ENCODE measurements around the gene CLEC4M. TPM values are rescaled to one million over a fixed set of nuclear protein-coding genes. Genes with fewer than 3 reads are reported as not detected.

The CLEC4M gene
- total and polyA plus RNA-seq, 4 donors, result 22.2 to 33.5 (median 32.9) TPM

DNA sequence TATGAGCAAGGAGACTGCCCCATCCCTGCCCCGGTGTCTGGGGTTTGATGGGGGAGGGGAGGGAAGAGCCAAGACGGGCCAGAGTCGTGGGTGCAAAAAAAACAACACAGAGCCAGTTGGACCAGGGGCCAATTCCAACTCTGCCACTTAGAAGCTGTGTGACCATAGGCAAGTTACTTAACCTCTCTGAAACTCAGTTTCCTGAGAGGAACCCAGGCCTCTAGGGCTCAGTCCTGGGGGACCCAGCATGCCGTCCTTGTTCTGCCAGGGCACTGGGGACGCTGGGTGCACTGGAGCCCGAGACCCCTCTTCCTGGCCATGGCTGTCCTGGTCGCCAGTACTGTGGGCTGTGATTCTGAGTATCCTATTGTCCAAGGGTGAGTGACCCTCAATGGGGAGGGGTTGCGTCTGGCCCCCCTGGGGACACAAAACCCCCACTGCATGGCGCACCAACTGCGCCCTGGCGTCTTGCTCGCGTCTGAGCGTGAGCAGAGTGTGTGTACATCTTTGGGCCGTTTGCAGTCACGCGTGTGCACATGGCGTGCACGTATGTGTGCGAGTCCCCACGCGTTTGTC is 24.6 kb downstream of the CLEC4M start:
- Histone ChIP-seq H3K9ac (ENCODE audit: low read depth in 1 of 2, low read length in 2 of 2) (no peak overlapping the region), H3K27me3 (ENCODE audit: control insufficient read depth in 4 of 4, insufficient read depth in 4 of 4, low read length in 3 of 4) (peaks cover 0 to 2% (median 2%) of the 10 kb centered on the region in 4 donors), H3K9me3 (ENCODE audit: control insufficient read depth in 4 of 4, low read length in 3 of 4) (no peaks in the 10 kb centered on the region), H3K27ac (ENCODE audit: low read depth in 1 of 2, low read length in 2 of 2) (no peak overlapping the region), H3K4me1 (ENCODE audit: control insufficient read depth in 4 of 4, insufficient read depth in 4 of 4, low read length in 3 of 4) (peaks cover 0 to 8% (median 2%) of the 10 kb centered on the region in 4 donors), H3K36me3 (ENCODE audit: control insufficient read depth in 4 of 4, insufficient read depth in 3 of 4, low read depth in 1 of 4, low read length in 3 of 4) (peaks cover 0 to 1% (median 0%) of the 10 kb centered on the region in 4 donors), H3K4me3 (ENCODE audit: low read depth in 1 of 3, low read length in 3 of 3) (no peak overlapping the region)
- WGBS, result 14% methylated on average over 22 of the region's 22 CpGs
- TF ChIP-seq GABPA (IDR thresholded peaks at IDR 0.05 in 1 of 2, conservative IDR thresholded peaks at IDR 0.05 in 1 of 2) (no peak), EGR1 (IDR thresholded peaks at IDR 0.05; ENCODE audit: low read depth in 2 of 2) (no peak), ZBTB33 (IDR thresholded peaks at IDR 0.05) (no peak), FOXA1 (IDR thresholded peaks at IDR 0.05) (no peak), NR2F2 (IDR thresholded peaks at IDR 0.05) (no peak), JUND (IDR thresholded peaks at IDR 0.05) (no peak), HNF4A (conservative IDR thresholded peaks at IDR 0.05) (no peak), MAX (IDR thresholded peaks at IDR 0.05) (no peak), HNF4G (IDR thresholded peaks at IDR 0.05) (no peak), ATF3 (IDR thresholded peaks at IDR 0.05) (no peak), RXRA (IDR thresholded peaks at IDR 0.05) (no peak), RAD21 (IDR thresholded peaks at IDR 0.05) (no peak), TAF1 (conservative IDR thresholded peaks at IDR 0.05) (no peak), SP1 (IDR thresholded peaks at IDR 0.05) (no peak)
- TF ChIP-seq, protein P1, sequence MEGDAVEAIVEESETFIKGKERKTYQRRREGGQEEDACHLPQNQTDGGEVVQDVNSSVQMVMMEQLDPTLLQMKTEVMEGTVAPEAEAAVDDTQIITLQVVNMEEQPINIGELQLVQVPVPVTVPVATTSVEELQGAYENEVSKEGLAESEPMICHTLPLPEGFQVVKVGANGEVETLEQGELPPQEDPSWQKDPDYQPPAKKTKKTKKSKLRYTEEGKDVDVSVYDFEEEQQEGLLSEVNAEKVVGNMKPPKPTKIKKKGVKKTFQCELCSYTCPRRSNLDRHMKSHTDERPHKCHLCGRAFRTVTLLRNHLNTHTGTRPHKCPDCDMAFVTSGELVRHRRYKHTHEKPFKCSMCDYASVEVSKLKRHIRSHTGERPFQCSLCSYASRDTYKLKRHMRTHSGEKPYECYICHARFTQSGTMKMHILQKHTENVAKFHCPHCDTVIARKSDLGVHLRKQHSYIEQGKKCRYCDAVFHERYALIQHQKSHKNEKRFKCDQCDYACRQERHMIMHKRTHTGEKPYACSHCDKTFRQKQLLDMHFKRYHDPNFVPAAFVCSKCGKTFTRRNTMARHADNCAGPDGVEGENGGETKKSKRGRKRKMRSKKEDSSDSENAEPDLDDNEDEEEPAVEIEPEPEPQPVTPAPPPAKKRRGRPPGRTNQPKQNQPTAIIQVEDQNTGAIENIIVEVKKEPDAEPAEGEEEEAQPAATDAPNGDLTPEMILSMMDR (IDR thresholded peaks at IDR 0.05; ENCODE audit: low read depth, low read length, missing input control), result no peak
- TF ChIP-seq, protein P2, sequence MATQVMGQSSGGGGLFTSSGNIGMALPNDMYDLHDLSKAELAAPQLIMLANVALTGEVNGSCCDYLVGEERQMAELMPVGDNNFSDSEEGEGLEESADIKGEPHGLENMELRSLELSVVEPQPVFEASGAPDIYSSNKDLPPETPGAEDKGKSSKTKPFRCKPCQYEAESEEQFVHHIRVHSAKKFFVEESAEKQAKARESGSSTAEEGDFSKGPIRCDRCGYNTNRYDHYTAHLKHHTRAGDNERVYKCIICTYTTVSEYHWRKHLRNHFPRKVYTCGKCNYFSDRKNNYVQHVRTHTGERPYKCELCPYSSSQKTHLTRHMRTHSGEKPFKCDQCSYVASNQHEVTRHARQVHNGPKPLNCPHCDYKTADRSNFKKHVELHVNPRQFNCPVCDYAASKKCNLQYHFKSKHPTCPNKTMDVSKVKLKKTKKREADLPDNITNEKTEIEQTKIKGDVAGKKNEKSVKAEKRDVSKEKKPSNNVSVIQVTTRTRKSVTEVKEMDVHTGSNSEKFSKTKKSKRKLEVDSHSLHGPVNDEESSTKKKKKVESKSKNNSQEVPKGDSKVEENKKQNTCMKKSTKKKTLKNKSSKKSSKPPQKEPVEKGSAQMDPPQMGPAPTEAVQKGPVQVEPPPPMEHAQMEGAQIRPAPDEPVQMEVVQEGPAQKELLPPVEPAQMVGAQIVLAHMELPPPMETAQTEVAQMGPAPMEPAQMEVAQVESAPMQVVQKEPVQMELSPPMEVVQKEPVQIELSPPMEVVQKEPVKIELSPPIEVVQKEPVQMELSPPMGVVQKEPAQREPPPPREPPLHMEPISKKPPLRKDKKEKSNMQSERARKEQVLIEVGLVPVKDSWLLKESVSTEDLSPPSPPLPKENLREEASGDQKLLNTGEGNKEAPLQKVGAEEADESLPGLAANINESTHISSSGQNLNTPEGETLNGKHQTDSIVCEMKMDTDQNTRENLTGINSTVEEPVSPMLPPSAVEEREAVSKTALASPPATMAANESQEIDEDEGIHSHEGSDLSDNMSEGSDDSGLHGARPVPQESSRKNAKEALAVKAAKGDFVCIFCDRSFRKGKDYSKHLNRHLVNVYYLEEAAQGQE (IDR thresholded peaks at IDR 0.05), result no peak
- no peak for DNase-seq (ENCODE audit: low spot score)

All from liver (tissue), 9 donors.